H9 (cell line): Measurements from ENCODE around the gene TFAP2D. TPM values are rescaled to one million over a fixed set of nuclear protein-coding genes. Genes with fewer than 3 reads are reported as not detected.

Experiments
- DNase-seq: peaks from one replicate; pipeline ENCODE4 v3.0.0-alpha.2; 2017
- H2AFZ ChIP-seq: one replicate; pipeline ENCODE4 v1.6.1; 2013; ENCODE audit warnings: mild to moderate bottlenecking, low read length, control low read depth, moderate library complexity
- H2AK5ac ChIP-seq: 2 replicates; pipeline ENCODE4 v1.6.1; 2013; ENCODE audit warnings: low read length, control low read depth, mixed read lengths; ENCODE audit not compliant: insufficient read length
- H2BK120ac ChIP-seq: one replicate; pipeline ENCODE4 v1.6.1; 2013; ENCODE audit warnings: low read depth, mild to moderate bottlenecking, low read length, control low read depth, inconsistent platforms; ENCODE audit not compliant: poor library complexity, severe bottlenecking
- H2BK12ac ChIP-seq: 2 replicates; pipeline ENCODE4 v1.6.1; 2013; ENCODE audit warnings: low read length, control low read depth, mixed read lengths, low read depth; ENCODE audit not compliant: insufficient read length
- H2BK15ac ChIP-seq: 2 replicates; pipeline ENCODE4 v1.6.1; 2013; ENCODE audit warnings: low read depth, low read length, control low read depth
- H2BK20ac ChIP-seq: one replicate; pipeline ENCODE4 v1.6.1; 2013; ENCODE audit warnings: low read depth, mild to moderate bottlenecking, low read length, control low read depth, inconsistent platforms; ENCODE audit not compliant: poor library complexity, severe bottlenecking
- H2BK5ac ChIP-seq: 2 replicates; pipeline ENCODE4 v1.6.1; 2013; ENCODE audit warnings: low read length, control low read depth, mixed read lengths; ENCODE audit not compliant: insufficient read length
- H3K14ac ChIP-seq: 2 replicates; pipeline ENCODE4 v1.6.1; 2013; ENCODE audit warnings: low read length, control low read depth; ENCODE audit not compliant: insufficient read depth
- H3K18ac ChIP-seq: 2 replicates; pipeline ENCODE4 v1.6.1; 2013; ENCODE audit warnings: low read depth, mild to moderate bottlenecking, mixed read lengths, low read length, control low read depth; ENCODE audit not compliant: insufficient read length
- H3K23ac ChIP-seq: 2 replicates; pipeline ENCODE4 v1.6.1; 2013; ENCODE audit warnings: low read length, control low read depth, mixed read lengths, low read depth; ENCODE audit not compliant: insufficient read length
- H3K23me2 ChIP-seq: 2 replicates; pipeline ENCODE4 v1.6.1; 2013; ENCODE audit warnings: low read depth, mild to moderate bottlenecking, mixed read lengths, low read length, control low read depth; ENCODE audit not compliant: insufficient read length, poor library complexity, severe bottlenecking
- H3K27ac ChIP-seq: 2 replicates; pipeline ENCODE4 v1.5.1; 2013; ENCODE audit warnings: low read length, control low read depth, mixed read lengths, low read depth; ENCODE audit not compliant: insufficient read length
- H3K27me3 ChIP-seq: 2 replicates; pipeline ENCODE4 v1.6.1; 2013; ENCODE audit warnings: low read length, control low read depth, inconsistent platforms; ENCODE audit not compliant: insufficient read depth
- H3K4ac ChIP-seq: 2 replicates; pipeline ENCODE4 v1.6.1; 2013; ENCODE audit warnings: low read depth, mild to moderate bottlenecking, control low read depth, inconsistent platforms, low read length, moderate library complexity
- H3K4me1 ChIP-seq: 2 replicates; pipeline ENCODE4 v1.6.1; 2013; ENCODE audit warnings: low read length, control low read depth, inconsistent platforms; ENCODE audit not compliant: insufficient read depth
- H3K4me2 ChIP-seq: 2 replicates; pipeline ENCODE4 v1.6.1; 2013; ENCODE audit warnings: low read length, control low read depth, mixed read lengths; ENCODE audit not compliant: insufficient read length, insufficient read depth
- H3K56ac ChIP-seq: 2 replicates; pipeline ENCODE4 v1.6.1; 2013; ENCODE audit warnings: low read depth, mild to moderate bottlenecking, mixed read lengths, low read length, control low read depth; ENCODE audit not compliant: insufficient read length
- H3K79me1 ChIP-seq: 2 replicates; pipeline ENCODE4 v1.6.1; 2013; ENCODE audit warnings: low read depth, mild to moderate bottlenecking, moderate library complexity, low read length, control low read depth, inconsistent platforms; ENCODE audit not compliant: insufficient read depth, poor library complexity, severe bottlenecking
- H3K79me2 ChIP-seq: 2 replicates; pipeline ENCODE4 v1.6.1; 2013; ENCODE audit warnings: low read length, control low read depth, inconsistent platforms; ENCODE audit not compliant: insufficient read depth
- H3K9ac ChIP-seq: 2 replicates; pipeline ENCODE4 v1.6.1; 2013; ENCODE audit warnings: low read length, control low read depth, mixed read lengths; ENCODE audit not compliant: insufficient read length; ENCODE audit errors: extremely low read depth
- H3K9me3 ChIP-seq: one replicate; pipeline ENCODE4 v1.6.1; 2013; ENCODE audit warnings: low read depth, low read length, inconsistent platforms; ENCODE audit not compliant: control insufficient read depth
- H3T11ph ChIP-seq: one replicate; pipeline ENCODE4 v1.6.1; 2013; ENCODE audit warnings: mild to moderate bottlenecking, low read length, control low read depth, inconsistent platforms
- H4K20me1 ChIP-seq: one replicate; pipeline ENCODE4 v1.6.1; 2013; ENCODE audit not compliant: control insufficient read depth, insufficient read length, insufficient read depth
- H4K5ac ChIP-seq: 2 replicates; pipeline ENCODE4 v1.6.1; 2013; ENCODE audit warnings: low read depth, mild to moderate bottlenecking, mixed read lengths, low read length, control low read depth; ENCODE audit not compliant: insufficient read length
- H4K8ac ChIP-seq: replicated peaks from 2 replicates; pipeline ENCODE4 v1.6.1; 2013; ENCODE audit warnings: low read length, control low read depth, mixed read lengths, low read depth; ENCODE audit not compliant: insufficient read length
- H4K91ac ChIP-seq: 2 replicates; pipeline ENCODE4 v1.6.1; 2013; ENCODE audit warnings: low read depth, mild to moderate bottlenecking, moderate library complexity, mixed read lengths, low read length, control low read depth; ENCODE audit not compliant: insufficient read length
- H3K27ac Mint-ChIP-seq, 3 experiments: 2 replicates in 2 of 3; 3 replicates in 1 of 3; pipeline ENCODE4 v1.8.0; 2020 to 2021; ENCODE audit warnings: mixed read lengths in 3 of 3, mild to moderate bottlenecking in 1 of 3, moderate library complexity in 1 of 3
- H3K27me3 Mint-ChIP-seq: 2 replicates; pipeline ENCODE4 v1.8.0; 2021; ENCODE audit warnings: low read depth, mild to moderate bottlenecking, moderate library complexity, mixed read lengths
- H3K36me3 Mint-ChIP-seq, 3 experiments: 2 replicates in 2 of 3; 3 replicates in 1 of 3; pipeline ENCODE4 v1.8.0; 2020 to 2021; ENCODE audit warnings: low read depth in 3 of 3, mixed read lengths in 3 of 3; ENCODE audit not compliant: insufficient read depth in 1 of 3
- H3K4me1 Mint-ChIP-seq, 2 experiments: 2 replicates each; pipeline ENCODE4 v1.8.0; 2020; ENCODE audit warnings: mixed read lengths in 2 of 2
- H3K4me3 Mint-ChIP-seq, 2 experiments: 2 replicates in 1 of 2; 3 replicates in 1 of 2; pipeline ENCODE4 v1.8.0; 2020 to 2021; ENCODE audit warnings: mild to moderate bottlenecking in 2 of 2, mixed read lengths in 2 of 2, moderate library complexity in 1 of 2
- H3K9me3 Mint-ChIP-seq, 2 experiments: 2 replicates in 1 of 2; 3 replicates in 1 of 2; pipeline ENCODE4 v1.8.0; 2020; ENCODE audit warnings: mild to moderate bottlenecking in 2 of 2, mixed read lengths in 2 of 2, moderate library complexity in 1 of 2
- CTCF ChIP-seq: fragments of 200-600 bp; sonication (generic); conservative IDR thresholded peaks from 3 replicates; pipeline ENCODE4 v1.8.0; 2021; ENCODE audit warnings: antibody characterized with exemption, mild to moderate bottlenecking
- total RNA-seq: library from RNA; stranded (reverse); gene quantifications from 2 replicates; pipeline ENCODE4 v1.2.1, GENCODE V29; 2021

The TFAP2D gene
- total RNA-seq, 1 experiment from 2014 or later = not detected

GRCh38 chr6:50804283-50804682 lies 91.0 kb downstream of the TFAP2D start:
- no peak for DNase-seq
- Histone ChIP-seq H2BK5ac (no peak overlapping the region), H2BK20ac (no peak overlapping the region), H4K8ac (no peak overlapping the region), H3T11ph (no peak overlapping the region), H3K79me2 (no peaks in the 10 kb centered on the region), H3K27ac (no peak overlapping the region), H3K79me1 (no peaks in the 10 kb centered on the region), H3K27me3 (no peaks in the 10 kb centered on the region), H3K4me1 (no peaks in the 10 kb centered on the region), H2AFZ (no peak overlapping the region), H3K4ac (no peak overlapping the region), H2BK15ac (no peak overlapping the region), H3K14ac (no peak overlapping the region), H4K20me1 (no peaks in the 10 kb centered on the region), H3K4me2 (no peak overlapping the region), H3K9me3 (no peaks in the 10 kb centered on the region), H3K23me2 (no peaks in the 10 kb centered on the region), H3K56ac (no peak overlapping the region), H3K18ac (no peak overlapping the region), H3K9ac (no peak overlapping the region), H4K91ac (no peak overlapping the region), H2BK12ac (no peak overlapping the region), H2BK120ac (no peak overlapping the region), H4K5ac (no peak overlapping the region), H3K23ac (no peak overlapping the region), H2AK5ac (no peak overlapping the region)
- TF ChIP-seq CTCF = no peak
- H3K27ac Mint-ChIP-seq = no peak overlapping the region
- H3K4me1 Mint-ChIP-seq = no peaks in the 10 kb centered on the region
- H3K4me3 Mint-ChIP-seq = no peak overlapping the region
- no peaks in the 10 kb centered on the region; a peak in 1 of 5 replicates for H3K9me3 Mint-ChIP-seq
- H3K27me3 Mint-ChIP-seq = peaks cover 30% of the 10 kb centered on the region
- no peaks in the 10 kb centered on the region for H3K36me3 Mint-ChIP-seq
